ENCODE data around the gene EIF3A.
"Not testable (repeated sequence)": the region's sequence is repeated elsewhere in the genome, so short reads cannot be mapped to it uniquely, and the experiment has no call there.

Gene EIF3A

DNA sequence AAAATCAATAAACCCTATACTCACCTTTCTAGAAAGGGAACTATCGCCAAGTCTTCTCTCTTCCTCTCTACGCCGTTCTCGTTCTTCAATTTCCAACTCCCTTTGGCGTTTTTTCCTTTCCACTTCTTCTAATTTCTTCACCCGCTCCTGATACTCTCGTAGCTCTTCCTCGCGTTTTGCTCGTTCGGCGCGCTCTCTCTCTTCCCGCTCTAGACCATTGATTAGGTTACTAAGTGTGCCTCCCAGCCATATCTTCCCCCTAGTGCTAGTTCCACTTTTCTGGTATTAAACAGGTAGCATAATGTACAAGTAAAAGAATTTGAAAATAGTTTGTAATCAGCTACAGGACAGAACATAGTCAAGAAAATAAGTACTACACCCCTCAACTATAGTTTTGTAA is 30.8 kb downstream of the EIF3A start:
- no peak for DNase-seq

DNA sequence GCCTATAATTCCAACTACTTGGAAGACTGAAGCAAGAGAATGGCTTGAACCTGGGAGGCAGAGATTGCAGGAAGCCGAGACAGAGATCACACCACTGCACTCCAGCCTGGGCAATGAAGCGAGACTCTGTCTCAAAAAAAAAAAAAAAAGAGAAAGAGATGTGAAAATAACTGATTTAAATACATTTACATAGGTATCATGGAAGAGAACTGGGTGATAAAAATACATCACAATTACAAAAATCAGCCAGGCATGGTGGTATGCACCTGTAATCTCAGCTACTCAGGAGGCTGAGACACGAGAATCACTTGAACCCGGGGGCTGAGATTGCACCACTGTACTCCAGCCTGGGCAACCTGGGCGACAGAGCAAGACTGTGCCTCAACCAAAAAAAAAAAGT is 31.3 kb downstream of the EIF3A start:
- no peak for DNase-seq

DNA sequence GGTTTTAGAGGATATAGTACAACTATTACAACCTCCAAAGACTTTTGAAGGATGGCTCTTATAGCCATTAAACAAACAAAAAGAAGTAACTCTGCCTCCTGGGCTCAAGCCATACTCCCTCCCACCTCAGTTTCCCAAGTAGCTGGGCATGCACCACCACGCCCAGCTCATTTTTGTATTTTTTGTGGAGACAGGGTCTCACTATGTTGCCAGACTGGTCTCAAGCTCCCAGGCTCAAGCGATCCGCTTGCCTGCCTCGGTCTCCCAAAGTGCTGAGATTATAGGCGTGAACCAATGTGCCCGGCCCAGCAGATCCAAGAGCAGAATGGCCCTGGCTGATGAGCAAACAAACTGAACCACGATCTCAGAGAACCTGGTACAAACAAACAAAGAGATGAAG is 35.1 kb downstream of the EIF3A start:
- no peak for DNase-seq

DNA sequence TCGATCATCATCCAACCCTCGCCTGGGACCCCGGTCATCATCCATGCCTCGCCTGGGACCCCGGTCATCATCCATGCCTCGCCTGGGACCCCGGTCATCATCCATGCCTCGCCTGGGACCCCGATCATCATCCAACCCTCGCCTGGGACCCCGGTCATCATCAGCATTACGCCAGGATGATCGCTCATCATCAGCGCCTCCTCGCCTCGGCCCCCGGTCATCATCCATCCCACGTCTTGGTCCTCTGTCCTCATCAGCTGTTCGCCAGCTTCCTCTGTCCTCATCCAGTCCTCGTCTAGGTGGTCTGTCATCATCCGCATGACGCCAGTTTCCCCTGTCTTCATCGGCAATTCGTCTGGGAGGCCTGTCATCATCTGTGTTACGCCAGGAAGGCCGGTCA is 38.4 kb downstream of the EIF3A start:
- DNase-seq: no peak

DNA sequence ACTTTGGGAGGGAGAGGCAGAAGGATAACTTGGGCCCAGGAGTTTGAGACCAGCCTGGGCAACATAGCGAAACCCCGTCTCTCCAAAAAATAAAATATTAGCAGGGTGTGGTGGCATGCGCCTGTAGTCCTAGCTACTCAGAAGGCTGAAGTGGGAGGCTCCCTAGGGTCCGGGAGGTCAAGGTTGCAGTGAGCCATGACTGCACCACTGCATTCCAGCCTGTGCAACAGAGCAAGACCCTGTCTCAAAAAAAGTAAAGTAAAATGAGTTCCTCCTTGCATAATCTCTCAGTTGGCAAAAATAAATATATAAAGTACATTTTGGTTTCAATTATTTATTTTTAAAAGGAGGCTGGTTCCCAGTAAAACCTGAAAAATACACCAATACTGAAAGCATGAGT is 39.3 kb downstream of the EIF3A start:
- no peak for DNase-seq

DNA sequence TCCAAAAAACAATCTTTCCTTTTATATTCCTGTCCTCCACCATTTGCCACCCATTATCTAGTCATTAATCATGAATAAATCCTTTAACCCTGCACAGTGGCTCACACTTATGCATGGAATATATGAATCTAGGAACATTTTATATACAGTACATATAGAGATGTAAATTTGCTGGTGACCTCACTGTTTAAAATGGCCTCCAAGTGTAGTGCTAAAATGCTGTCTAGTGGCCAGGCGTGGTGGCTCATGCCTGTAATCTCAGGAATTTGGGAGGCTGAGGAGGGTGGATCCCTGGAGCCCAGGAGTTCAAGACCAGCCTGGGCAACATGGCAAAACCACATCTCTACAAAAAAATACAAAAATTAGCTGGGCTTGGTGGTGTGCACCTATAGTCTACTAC is 41.5 kb downstream of the EIF3A start:
- DNase-seq: no peak

DNA sequence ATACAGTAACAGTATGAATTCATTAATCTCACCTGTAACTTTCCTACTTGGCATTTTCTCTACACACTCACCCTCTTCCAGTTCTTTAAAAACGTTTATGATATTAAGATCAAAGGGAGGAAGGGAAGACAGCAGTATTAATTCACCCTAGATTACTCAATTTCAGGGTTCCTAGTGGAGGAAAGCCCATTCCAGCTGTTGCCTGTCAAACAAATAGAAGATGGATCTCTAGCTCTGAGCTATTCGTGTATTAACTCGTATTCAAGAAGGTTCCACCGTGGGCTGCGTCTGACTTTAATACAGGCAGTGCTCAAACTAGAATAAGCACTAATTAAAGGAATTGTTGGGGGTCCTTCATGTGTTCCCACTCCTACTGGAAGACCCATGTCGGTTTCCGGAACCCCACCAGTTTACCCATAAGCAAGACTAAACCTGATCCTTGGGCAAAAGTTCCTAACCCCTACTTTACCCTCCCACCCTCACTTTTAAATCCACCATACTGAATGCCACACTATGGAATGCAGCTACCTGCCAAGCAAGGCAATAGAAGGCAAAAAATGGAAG is 49.0 kb downstream of the EIF3A start:
- DNase-seq: peak; percentile 45

DNA sequence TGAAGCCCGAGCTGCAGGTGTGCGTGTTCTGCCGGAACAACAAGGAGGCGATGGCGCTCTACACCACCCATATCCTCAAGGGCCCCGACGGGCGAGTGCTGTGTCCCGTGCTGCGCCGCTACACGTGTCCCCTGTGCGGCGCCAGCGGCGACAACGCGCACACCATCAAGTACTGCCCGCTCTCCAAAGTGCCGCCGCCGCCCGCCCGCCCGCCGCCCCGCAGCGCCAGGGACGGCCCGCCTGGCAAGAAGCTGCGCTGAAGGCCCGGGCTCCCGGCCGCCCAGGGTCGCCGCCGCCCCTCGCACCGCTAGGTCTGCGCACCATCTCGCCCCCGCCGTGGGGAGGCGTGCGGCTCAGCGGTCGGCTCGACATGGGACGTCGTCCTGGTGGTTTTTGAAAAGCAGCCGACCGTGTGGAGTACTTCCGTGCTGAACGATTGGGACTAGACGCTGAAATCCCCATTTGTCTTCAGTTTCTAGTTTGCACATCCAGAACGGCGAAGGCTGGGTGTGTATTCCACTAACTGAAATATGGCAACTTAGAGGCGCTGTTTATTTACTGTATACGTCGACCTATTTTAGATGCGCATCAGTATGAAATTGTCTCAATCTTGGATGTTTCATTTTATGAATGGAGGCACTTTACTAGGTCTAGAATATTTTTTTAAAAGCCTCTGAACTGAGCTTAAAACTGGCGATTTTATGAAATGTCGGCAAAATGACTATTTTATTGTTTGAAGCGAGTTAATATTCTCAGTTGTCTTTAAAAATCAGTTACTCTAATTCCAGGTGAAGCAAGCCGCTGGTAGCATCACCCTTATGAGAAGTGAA is 50.0 kb downstream of the EIF3A start:
- DNase-seq: peak; percentile 85

DNA sequence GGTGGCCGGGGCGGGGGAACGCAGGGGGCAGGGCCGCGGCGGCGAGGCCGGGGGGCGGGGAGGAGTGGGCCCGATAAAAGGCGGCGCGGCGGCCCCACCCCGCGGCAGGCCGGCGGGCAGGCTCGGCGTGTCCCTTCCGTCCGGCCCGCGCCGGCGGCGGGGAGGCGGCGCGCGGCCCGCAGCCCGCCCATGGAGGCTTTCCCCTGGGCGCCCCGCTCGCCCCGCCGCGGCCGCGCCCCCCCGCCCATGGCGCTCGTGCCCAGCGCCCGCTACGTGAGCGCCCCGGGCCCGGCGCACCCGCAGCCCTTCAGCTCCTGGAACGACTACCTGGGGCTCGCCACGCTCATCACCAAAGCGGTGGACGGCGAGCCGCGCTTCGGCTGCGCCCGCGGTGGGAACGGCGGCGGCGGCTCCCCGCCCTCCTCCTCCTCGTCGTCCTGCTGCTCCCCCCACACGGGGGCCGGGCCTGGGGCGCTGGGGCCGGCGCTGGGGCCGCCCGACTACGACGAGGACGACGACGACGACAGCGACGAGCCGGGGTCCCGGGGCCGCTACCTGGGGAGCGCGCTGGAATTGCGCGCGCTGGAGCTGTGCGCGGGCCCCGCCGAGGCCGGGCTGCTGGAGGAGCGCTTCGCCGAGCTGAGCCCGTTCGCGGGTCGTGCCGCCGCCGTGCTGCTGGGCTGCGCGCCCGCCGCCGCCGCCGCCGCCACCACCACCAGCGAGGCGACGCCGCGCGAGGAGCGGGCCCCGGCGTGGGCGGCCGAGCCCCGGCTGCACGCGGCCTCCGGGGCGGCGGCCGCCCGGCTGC is 50.8 kb downstream of the EIF3A start, which contains the start of gene NANOS1:
Gene NANOS1 (plus strand): TSS at position 102 of the 808 bp plus-strand sequence. CDS start 88 bp downstream, at position 190.
- peak; percentile 57 for DNase-seq

DNA sequence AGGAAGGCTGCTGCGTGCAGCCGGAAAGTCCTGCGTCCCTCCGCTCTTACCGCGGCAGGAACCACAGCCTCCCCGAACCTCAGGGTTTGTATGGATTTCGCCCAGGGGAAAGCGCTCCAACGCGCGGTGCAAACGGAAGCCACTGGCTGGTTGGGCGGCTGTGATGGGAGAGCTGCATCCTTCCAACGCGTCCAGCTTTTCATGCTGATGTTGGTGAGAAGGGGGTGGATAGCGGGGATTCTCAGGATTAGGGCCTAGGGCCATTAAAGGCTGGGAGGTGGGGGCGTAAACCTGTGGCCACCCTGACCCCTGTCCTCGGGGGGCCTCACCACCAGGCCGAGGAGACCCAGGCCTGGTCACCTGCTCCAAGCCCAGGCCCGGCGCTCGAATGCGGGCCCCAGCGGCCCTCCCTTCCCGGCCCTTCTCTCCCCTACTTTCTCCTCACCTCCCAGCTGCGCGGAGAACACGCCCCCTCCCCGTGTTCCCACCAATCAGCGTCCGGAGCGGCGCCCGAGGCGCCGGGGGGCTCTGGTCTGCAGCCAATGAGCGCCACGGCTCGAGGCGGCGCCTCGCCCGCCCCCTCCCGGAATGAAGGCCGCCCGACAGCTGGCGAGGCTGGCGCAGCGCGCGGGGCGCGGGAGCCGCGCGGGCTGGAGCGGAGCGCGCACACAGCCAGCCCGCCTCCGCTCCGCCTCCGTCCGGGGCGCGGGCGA is 51.6 kb downstream of the EIF3A start:
- DNase-seq: peak; percentile 93

DNA sequence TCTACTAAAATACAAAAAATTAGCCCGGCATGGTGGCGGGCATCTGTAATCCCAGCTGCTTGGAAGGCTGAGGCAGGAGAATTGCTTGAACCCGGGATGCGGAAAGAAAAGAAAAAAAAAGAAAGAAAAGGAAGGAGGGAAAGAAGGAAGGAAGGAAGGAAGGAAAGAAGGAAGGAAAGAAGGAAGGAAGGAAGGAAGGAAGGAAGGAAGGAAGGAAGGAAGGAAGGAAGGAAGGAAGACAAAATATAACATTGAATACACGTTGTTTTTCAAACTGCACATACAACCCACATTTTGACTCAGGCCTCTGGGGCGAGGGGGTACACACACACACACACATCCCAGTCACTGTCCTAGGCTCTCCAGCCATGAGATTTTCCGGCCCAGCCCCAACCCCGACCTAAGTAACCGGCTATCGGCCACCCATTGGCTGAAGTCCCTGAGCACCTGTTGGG is 52.1 kb downstream of the EIF3A start:
- DNase-seq: not testable (repeated sequence)

DNA sequence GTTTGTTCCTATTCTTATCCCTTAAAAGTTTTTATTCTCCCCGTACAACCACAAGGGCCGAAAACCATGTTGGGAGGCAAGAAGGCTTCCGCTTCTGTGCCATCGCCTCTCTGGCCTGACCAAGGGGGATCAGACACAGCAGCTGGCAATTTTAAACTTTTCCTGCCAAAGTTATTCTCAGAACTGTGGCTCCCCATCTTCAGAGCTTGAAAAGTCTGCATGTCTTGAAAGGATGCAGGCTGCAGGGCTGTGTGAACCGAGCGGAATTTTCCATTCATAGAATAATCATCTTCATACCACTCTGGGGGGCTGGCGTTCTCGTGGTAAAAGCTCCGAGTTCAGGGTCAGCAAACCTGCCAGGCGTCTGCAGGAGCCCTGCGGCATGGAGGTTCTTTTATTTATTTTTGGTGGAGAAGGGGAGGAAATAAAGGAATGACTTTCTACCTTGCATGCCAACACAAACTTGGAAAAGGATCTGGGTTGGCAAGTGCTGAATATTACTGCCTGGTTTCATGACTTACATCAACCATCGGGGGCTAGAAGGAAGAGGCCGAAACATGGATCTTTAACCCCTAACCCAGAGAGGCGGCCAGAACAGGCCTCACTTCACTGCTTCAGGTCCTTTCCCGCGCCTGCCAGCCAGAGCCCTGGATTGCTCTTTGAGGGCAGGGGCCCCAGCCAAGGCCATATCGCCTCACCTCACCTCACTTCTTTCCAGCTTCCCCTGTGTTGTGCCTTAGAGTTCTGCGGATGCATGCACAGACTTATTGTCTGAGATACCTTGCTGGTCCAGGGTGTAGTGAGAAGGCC is 54.1 kb downstream of the EIF3A start:
- no peak for DNase-seq

DNA sequence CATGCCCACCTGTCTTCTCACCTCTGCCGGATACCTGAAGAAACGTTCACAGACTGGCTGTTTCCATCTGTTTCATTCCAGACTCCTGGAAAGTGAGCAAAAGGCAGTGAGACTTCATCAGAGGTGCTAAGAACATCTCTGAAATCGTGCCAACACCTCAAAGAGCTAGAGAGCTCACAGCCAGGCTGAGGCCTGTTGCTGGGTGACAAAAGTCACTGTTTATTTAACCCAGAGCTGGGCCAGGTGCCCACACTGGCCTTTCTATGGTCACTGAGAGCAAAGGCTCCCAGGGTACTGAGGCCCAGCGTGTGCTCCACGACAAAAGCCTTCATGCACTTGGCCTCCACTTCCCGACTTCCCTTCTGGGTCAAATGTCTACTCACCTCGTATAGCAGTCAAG is 54.8 kb downstream of the EIF3A start:
- DNase-seq: no peak

DNA sequence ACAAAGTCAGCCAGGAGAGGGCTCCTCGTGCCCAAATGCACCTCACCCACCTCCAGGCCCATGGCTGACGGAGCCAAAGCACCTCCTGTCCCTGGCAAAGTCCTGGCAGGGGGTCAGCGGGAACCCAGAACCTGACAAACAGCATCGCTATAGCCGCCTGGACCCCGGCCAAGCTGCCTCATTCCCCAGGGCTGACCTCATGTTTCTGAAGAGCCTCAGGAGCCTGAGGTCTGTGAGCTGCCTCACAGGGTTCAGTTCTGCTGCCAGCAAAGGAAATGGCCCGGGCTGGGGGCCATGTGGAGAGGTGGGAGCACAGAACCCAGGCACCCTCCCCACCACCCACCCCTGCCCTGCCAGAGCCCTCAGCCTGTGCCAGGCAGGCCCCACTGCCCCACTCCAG is 55.3 kb downstream of the EIF3A start:
- DNase-seq: no peak

DNA sequence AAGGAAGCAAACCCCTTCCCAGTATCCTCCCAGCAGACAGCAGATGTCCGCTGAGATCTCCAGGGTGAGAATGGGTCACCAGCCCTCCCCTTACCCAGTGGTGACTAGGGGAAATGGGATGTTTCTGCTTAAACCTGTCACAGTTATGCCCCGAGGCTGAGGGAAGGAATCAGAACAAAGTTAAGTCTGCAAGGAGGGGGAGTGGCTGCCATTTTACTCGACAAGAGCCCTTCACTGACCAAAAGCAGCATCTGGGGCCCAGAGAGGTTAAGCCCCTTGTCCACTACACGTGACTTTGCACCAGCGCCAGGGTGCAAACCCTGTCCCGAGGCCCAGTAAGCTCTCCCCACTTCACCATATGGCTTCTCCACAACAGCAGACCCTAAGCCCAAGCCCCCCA is 55.7 kb downstream of the EIF3A start:
- DNase-seq: no peak

DNA sequence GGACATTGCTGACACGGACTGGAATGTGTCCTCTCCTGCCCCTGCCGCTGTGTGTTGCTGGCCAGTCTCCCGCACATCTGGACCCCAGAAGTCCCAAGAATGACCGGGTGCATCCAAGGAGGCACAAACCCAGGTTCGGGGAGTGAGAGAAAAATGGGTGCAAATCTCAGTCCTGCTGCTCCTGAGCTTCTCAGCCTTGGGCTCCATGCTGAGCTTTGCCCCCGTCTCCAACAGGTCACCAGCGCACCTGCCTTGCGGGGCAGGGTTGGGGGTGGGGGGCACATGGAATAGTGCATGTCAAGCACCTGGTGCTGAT is 57.1 kb downstream of the EIF3A start:
- DNase-seq: no peak

DNA sequence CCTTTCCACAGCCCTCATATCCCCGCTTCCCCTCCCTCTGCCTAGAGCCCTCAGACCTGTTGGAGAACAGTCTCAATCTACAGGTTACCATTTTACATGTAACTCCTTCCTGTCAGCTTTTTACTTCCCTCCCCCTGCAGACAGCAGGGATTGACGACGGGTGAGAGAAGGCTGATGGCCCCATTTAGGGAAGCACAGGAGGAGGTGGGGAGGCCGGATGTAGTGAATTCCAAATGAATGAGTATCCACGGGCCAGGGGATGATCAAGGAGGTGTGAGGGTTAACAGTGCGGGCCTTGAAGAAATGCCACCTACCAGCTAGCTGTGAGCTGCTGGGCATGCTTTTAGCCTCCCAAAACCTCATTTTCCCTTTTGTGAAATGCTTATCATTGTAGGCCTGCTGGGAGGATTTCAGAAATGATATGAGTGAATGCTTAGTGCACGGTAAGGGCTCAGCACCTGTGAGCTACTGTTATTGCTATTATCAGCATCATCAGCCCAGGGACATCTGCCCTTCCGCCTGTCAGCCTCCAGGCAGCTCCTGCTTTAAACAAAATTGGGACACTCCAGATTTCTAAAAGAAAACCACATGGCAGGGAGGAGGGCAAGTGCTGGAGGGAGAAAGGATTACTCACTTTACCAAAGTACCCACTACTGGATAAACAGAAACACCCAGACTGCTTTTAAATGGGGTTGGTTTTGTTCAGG is 57.6 kb downstream of the EIF3A start:
- DNase-seq: no peak

DNA sequence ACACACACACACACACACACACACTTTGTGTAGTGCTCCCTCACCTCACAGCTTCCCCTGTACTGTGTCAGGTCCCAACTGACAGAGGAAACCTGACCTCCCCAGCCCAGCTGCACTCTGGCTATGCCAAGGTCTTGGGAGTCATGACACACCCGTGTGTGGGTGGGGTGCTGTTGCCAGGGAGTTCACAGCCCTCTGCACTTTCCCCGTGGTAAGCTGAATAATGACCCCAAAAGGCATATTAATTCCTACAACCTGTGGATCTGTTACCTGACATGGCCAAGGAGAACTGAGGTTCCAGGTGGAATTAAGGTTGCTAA is 60.0 kb downstream of the EIF3A start:
- DNase-seq: peak; percentile 63

DNA sequence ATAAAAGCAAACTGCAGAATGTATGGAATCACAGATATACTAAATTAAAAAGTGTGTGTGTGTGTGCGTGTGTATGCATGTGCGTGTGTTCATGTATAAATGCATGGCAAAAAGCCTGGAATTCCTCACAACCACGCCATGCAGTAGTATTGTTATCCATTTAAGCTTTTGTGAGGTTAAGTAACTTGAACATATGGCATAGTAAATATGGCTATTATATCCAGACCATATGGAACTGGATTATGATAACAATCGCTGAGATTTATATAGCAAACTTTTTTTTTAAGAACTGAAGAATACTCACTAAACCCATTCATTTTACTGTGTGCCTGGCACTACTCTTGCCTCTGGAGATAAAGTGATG is 73.4 kb downstream of the EIF3A start:
- no peak for DNase-seq

DNA sequence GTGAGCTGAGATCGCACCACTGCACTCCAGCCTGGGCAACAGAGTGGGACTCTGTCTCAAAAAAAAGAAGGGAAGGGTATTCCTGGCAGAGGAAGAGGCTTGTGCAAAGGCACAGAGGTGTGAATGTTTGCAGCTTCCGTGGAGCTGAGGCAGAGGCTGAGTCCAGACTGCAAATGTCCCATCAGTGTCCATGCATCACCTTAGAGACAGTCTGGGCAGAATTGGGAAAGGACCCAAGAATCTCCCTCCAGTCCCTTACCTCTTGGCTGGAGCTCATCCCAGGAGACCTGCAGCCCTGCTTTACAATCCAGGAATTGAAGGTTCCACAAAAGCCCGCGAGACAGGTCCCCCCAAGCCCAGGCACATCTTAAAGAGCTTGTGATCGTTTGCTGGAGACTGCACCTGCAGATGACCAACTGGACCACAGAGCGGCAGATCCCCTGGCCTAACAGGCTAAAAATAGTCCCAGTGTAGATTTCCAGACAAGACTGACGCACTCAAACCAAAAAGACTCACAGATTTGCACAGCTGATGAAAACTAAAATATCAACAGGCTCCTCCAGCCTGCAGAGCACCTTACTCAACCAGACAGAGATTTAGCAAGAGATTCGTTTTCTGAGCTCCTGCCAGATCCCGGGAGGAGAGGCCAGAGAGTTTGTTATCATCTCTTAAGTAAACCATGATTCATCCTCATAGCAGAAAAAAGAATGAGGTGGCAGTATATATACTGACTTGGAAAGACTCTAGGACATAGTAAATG is 74.0 kb downstream of the EIF3A start:
- DNase-seq: no peak

DNA sequence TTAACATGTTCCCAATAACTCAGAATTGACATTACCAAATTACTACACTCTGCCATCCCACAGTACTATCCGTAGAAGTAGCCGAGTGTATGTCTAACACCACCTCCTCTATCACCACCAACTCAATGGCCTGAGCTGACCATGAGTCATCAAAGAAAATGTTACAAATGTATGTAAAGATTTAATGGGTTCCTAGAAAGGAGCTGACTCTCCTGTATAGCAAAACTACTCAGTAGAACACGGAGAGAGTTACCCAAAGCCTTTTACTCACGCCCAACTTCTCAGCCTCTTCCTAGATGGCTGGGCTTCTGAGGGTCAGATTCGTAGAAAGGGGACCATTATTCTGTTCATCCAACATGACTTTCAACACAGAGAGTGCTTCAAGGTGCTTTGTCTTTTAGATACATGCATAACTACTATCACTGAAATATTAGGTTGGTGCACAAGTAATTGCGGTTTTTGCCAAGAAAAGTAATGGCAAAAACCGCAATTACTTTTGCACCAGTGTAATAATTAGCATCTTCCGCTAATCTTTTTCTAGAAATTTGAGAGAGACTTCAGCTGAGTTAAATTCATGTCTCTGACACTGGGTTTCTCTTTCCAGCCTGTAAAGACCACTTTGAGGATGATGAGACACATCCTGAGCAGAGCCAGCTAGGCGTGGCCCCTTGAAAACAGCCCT is 75.1 kb downstream of the EIF3A start:
- no peak for DNase-seq
